Cardiac fibroblast (primary cell): ENCODE measurements around the gene GRB2.
"Not testable (repeated sequence)": the region's sequence is repeated elsewhere in the genome, so short reads cannot be mapped to it uniquely, and the experiment has no call there.

Source experiments
- DNase-seq, 2 donors: peaks; one replicate each; pipeline versions ENCODE4 v3.0.0 to v3.0.0-alpha.2; 2010; ENCODE audit warnings: low read depth in 2 of 2
- H3K4me3 ChIP-seq, 2 donors: replicated peaks in 1 of 2; 1 replicate in 1 of 2; 2 replicates in 1 of 2; pipeline ENCODE4 v1.5.1; 2011; ENCODE audit warnings: low read depth in 2 of 2, low read length in 2 of 2, mild to moderate bottlenecking in 2 of 2, moderate library complexity in 1 of 2
- CTCF ChIP-seq: IDR thresholded peaks from one replicate; pipeline ENCODE4 v1.5.1; 2011; ENCODE audit warnings: low read depth, mild to moderate bottlenecking, low read length, inconsistent platforms

Gene GRB2

DNA sequence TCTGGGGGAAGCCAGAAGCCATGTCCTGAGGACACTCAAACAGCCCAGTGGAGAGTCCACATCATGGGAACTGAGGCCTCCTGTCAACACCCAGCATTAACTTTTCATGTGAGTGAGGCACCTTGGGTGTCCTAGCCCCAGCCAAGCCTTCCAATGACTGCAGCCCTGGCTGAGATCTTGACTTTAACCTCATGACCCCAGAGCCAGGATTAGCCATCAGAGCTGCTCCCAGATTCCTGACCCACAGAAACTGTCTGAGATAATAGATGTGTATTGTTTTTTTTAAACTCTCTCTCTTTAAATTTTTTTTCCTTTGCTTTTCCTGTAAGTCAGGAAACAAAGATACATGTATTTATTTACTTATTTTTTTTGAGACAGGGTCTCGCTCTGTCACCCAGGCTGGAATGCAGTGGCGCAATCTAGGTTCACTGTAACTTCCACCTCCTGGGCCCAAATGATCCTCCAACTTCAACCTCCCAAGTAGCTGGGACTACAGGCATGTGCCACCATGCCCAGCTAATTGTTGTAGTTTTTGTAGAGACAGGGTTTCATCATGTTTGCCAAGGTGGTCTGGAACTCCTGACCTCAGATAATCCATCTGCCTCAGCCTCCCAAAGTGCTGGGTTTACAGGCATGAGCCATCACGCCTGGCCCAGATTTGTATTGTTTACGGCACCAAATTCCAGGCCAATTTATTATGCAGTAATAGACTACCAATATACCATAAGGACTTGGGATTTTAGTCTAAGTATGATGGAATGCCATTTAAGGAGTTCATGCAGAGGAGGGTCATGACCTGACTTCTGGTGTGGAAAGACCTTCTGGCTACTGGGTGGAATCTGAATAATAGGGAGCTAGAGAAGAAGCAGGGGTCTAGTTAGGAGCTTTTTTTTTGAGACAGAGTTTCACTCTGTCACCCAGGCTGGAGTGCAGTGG is 37.0 kb upstream of the GRB2 start:
- no peak for TF ChIP-seq CTCF
- peak; percentile 11 to 23 for DNase-seq
- no peak overlapping the region for H3K4me3 ChIP-seq

GRCh38 chr17:75440738-75441448 is 35.4 kb upstream of the GRB2 start:
- no peak for TF ChIP-seq CTCF
- no peak overlapping the region for H3K4me3 ChIP-seq
- DNase-seq, result peak; percentile 52 to 56

DNA sequence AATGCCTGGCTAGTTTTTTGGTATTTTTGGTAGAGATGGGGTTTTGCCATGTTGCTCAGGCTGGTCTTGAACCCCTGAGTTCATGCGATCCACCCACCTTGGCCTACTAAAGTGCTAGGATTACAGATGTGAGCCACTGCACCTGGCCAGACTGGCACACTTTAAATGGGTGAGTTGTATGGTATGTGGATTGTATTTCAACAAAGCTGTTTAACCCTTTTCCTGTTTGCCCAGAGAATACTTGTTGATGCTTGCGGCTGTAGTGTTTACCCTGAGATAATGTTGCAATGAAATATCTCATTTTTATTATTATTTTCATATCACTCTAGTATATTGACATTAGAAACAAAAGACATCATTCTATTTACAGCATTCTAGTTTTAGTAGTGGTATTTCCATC is 33.8 kb upstream of the GRB2 start:
- no peak for DNase-seq
- no peak overlapping the region for H3K4me3 ChIP-seq
- no peak for TF ChIP-seq CTCF

DNA sequence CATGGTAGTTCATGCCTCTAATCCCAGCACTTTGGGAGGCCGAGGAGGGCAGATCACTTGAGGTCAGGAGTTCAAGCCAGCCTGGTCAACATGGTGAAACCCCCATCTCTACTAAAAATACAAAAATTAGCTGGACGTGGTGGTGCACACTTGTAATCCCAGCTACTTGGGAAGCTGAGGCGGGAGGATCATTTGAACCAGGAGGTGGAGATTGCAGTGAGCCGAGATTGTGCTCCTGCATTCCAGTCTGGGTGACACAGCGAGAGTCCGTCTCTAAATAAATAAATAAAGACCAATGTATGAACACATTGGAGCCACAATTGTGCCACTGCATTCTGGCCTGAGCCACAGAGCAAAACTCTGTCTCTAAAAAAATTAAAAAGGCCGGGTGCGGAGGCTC is 31.9 kb upstream of the GRB2 start:
- not testable (repeated sequence) for H3K4me3 ChIP-seq

GRCh38 chr17:75434433-75434832 is 29.0 kb upstream of the GRB2 start:
- DNase-seq, H3K4me3 ChIP-seq: not testable (repeated sequence)

More for the DNA sequence above, 31.9 kb upstream of the GRB2 start:
- DNase-seq, result not testable (repeated sequence)

DNA sequence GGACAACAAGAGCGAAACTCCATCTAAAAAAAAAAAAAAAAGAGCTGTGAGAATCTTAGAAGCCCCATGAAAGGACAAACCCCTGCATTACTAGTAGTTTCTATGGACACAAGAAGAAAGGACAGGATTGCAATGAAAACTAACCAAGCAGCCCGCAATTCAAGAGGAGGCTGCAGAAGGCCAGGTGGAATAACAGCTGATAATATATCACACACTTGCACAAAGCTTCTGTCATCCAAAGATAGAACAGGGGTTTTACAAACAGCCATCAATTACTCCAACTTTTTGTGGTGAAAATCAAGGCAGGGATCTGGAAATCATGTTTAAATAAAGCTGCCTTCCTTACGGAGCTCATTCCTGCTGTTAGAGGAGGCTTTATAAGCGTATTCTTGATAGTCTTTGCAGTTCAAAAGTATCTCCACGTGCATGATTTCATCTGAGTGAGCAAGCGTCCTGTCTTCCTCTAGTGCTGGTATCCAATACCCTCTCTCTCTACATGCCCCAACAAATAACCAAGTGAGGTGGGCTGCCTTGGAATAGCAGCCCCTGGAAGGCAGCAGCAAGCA is 27.8 kb upstream of the GRB2 start:
- no peak for DNase-seq
- H3K4me3 ChIP-seq, result no peak overlapping the region
- no peak for TF ChIP-seq CTCF

DNA sequence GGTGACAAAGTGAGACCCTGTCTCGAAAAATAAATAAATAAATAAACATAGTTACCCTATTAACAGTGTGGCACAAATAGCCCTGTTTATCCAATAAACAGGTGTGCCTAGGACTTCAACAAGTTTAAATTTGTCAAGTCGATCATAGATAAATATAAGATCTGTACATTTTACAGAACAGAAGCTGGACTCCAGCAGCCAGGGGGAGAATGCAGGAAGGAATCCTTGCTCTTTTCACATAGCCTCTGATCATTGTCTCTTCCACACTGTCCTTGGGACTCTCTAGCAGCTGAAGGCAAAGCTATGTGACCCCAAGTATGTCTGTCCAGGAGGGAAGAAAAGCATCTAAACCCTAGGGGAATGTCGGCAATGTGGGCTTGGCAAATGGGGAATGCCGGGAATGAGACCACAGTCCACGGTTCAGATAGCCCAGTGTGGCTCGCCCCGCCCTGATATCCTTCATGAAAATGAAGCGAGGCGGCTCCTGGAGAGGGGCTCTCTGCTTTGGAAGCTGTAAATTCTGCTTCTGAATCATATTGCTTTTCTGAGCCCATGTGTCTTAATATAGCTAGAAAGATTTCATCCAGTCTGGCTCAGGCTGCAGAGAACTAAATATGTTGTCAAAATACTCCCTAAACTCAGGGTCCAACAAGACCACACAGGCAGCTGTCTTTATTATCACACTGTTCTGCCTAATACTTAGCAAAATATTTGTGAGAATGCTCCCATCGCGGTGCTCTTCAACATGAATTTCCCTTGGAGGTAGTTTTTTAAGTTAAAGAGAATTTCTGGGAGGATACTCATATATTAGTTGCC is 24.9 kb upstream of the GRB2 start:
- peak; percentile 34 to 53 for DNase-seq
- TF ChIP-seq CTCF, result no peak
- H3K4me3 ChIP-seq, result no peak overlapping the region
